T-helper 1 cell (primary cell): ENCODE measurements around the gene SFMBT2.
"Not testable (repeated sequence)": the region's sequence is repeated elsewhere in the genome, so short reads cannot be mapped to it uniquely, and the experiment has no call there.

Source experiments
- DNase-seq, 5 donors: peaks; one replicate each; pipeline ENCODE4 v3.0.0-alpha.2; 2012 to 2020

SFMBT2 gene

GRCh38 chr10:7400068-7400715 is 10.6 kb downstream of the SFMBT2 start:
- no peak for DNase-seq

DNA sequence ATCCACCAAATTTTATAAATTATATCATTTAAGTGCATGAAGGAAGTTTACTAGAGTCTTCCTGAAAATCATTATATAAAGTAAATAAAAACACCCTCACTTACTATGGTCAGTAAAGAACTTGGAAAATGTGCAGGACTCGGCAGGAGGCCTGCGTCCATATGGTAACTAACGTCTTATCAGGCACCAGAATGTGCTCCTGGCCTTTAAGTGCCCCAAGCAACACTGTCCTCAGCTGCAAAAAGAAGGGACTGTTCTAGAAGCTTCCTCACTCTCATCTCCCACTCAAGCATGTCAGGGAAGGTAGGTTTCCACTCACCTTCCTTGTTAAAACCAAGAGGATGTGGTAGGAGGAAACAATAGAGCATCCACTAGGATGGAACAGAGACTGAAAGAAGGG is 11.3 kb downstream of the SFMBT2 start:
- no peak for DNase-seq

DNA sequence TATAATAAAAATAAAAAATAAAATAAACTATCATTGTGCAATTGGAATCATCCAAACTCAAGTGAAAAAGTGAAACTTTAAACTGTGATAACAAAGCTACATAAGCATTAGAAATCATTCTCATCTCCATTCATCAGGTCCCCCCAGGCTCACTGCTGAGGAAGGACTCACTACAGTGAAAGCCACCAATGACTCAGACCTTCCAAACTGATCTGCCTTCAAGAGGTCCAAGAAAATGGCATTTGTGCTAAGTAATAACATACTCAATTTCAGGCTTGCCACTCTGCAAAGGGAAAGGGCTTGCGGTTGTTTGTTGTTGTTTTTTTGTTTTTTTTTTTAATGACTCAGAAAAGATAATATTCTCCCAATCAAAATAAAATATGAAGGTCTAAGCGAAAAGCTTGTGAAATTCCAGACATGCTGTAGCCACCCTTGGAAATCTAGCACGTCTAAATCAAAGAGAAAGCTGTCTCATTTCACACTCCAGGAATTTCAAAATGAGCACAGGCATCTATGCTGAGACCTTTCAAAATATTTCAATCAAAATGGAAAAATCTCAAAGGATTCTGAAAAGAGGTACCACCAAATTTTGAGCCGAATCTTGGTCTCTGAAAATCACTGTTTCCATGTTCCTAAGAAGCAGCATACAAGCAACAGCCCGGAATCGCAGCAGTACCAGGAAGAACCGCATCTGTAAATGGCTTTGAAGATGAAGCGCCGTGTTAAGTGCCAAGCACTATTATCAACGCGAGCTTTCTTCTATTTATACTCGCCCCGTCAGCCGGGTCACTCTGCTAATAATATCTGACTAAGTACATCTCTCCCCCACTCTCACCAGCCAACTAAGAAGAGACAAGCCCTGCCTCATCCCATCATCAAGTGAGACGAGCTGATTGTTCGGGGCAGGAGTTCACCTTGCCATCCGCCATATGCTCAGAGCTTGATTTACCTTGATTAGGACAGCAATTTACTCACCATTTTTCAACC is 13.5 kb downstream of the SFMBT2 start:
- peak in 1 of 5 donors; percentile 17 for DNase-seq

DNA sequence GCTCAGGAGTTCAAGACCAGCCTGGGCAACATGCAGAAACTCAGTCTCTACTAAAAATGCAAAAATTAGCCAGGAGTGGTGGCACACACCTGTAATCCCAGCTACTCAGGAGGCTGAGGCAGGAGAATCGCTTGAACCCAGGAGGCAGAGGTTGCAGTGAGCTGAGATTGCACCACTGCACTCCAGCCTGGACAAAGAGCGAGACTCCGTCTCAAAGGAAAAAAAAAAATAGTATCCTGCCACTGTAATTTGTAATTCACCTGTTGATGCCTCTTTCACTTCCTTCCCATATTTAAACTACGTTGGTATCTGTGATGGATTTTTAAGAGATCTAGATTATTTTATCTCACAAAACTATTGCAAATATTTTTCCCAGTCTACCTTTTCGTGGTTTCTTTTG is 18.5 kb downstream of the SFMBT2 start:
- DNase-seq = not testable (repeated sequence)

DNA sequence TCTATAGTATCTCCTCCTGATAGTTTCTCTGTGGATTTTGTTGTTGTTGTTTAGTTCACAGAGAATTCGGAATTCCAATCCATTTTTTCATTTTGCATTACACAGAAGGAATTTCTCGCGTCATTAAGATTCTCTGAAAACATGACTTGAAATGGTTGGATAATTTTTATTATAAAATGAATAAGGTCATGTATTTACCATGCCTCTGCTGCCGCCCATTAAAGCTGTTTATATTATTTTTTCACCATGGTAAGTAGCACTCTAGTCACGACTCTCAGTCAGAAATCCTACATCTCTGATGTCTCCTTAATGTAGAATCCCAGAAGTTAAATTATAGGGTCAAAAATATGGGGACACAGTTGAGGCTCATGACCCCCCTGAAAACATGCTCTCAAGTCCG is 19.1 kb downstream of the SFMBT2 start:
- DNase-seq = no peak

DNA sequence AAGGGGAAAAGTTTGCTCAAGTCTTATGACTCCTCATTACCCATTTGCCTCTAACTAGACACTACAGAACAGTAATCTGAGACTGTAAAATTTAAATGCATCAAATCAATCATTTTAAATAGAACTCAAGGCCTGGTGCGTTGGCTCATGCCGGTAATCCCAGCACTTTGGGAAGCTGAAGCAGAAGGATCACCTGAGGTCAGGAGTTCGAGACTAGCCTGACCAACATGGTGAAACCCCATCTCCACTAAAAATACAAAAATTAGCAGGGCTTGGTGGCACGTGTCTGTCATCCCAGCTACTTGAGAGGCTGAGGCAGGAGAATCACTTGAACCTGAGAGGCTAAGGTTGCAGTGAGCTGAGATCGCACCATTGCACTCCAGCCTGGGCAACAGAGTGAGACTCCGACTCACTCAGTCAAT is 20.1 kb downstream of the SFMBT2 start:
- not testable (repeated sequence) for DNase-seq

- no peak for DNase-seq
These were observed 21.0 kb downstream of the SFMBT2 start for GRCh38 chr10:7389844-7390243.

DNA sequence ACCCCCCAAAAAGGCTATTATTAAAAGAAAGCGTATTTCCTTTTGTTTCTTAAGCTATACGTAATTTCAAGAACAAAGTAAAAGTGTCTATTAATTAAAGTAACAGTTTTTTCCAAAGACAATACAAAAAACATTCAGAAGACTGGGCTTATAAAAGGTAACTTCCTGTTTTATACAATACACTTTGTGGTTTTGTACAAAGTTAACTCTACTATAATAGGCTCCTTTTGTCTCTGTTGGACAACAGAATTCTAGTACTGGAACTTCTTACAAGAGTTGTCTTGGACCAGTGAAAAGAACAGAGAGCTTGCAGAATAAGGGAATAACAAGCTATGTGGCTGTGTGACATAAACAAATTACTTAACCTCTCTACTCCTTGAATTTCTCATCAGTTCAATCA is 21.5 kb downstream of the SFMBT2 start:
- no peak for DNase-seq

GRCh38 chr10:7388602-7389001 is 22.2 kb downstream of the SFMBT2 start:
- peak in 1 of 5 donors; percentile 61 for DNase-seq

DNA sequence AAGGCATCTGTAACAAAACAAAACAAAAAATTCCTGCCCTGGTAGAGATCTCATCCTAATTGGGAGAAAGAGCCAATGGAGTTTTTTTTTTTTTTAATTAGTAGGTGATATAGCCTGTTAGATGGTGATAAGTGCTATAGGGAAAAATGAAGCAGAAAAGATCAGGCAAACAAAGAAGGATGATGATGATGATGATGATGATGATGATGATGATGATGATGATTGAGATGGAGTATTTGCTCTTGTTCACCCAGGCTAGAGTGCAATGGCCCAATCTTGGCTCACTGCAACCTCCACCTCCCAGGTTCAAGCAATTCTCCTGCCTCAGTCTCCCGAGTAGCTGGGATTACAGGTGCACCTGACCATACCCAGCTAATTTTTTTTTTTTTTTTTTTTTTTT is 22.7 kb downstream of the SFMBT2 start:
- not testable (repeated sequence) for DNase-seq

DNA sequence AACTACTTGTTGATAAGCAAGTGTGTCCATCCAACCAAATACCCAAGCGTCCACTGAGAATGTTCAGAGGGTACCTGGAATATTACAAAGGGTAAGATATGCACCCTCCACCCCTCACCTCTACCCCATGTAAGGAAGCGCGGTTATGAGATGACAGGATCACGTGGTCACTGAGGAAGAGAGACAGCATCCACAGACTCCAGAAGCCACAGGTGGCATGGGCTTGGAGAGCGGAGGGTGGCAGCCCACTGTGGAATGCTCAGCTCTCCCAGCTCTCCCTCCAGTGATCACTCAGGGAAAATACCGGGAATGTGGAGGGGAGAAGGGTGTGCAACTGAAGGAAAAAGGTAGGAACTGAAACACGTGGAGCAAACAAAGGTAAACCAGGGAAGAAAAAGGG is 25.7 kb downstream of the SFMBT2 start:
- no peak for DNase-seq

- DNase-seq = peak in 1 of 5 donors; percentile 16
These were observed 27.4 kb downstream of the SFMBT2 start for GRCh38 chr10:7383442-7383841.

DNA sequence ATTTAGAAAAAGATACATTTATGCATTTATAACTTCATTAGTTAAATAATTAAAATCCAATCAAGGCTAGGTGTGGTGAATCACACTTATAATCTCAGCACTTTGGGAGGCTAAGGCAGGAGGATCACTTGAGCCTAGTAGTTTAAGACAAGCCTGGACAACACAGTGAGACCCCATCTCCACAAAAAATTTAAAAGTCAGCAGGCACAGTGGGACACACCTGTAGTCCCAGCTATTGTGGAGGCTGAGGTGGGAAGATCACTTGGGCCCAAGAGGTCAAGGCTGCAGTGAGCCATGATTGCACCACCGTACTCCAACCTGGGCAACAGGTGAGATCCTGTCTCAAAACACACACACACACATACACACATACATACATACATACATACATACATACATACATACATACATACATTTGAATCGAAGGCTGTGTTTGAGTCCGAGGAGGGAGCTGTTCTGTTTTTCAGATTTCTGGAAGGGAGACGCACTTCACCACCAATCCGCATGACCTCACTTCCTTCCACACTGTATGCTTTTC is 30.1 kb downstream of the SFMBT2 start:
- no peak for DNase-seq

GRCh38 chr10:7378602-7379403 is 32.0 kb downstream of the SFMBT2 start:
- no peak for DNase-seq

DNA sequence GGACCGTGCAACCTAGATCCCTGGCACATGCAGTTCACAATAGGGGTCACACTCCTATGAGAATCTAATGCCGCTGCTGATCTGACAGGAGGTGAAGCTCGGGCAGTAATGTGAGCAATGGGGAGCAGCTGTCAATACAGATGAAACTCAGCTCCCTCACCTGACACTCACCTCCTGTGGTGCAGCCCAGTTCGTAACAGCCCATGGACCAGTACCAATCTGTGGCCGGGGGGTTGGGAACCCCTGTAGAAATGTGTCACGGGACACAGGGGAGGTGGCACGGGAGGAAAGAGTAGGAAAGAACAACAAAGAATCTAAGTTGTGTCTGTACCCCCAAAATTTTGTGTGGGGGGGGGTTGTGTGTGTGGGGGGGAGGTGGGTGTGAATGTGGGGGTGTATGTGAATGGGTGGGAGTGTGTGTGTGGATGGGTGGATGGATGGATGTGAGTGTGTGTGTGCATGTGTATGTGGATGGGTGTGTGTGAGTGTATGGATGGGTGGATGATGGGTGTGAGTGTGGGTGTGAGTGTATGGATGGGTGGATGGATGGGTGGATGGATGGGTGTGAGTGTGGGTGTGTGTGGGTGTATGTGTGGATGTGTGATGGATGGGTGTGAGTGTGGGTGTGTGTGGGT is 33.1 kb downstream of the SFMBT2 start:
- DNase-seq = no peak

DNA sequence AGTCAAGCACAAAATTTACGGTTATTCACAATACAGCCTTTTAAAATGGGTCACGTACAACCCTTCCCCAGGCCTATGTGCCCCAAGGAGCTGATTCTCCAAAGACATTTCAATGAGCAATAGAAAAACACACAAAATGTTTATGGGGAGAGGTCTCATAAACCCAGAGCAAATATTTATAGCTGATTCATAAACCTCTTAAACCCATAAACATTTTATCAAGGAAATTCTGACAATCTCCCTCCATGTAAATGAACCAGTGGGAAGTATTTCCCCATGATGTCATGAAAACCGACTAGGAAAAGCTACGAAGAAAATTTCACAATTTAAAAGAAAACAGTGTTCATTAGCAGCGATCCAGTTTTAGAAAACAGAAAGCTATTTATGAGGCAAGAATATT is 36.0 kb downstream of the SFMBT2 start:
- DNase-seq = no peak

- no peak for DNase-seq
These were observed 37.8 kb downstream of the SFMBT2 start for GRCh38 chr10:7373039-7373438.

DNA sequence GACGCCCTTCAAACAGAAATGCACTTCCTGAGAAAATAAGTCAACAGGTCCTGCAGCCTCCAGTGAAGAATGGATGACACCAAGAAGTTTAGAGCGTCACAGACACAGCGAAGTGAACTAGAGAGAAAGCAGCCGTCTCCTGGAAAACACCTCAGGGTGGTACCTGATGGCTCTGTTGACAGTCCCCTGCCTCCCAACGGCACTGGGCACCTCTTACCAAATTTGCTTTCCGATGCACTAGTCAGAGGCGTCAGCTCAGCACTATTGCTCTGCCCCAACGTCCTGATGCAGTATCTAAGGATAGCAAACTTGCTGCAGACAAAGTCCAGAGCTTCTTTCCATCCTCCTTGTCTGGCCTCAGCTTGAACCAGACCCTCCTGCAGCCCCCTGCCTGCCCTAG is 38.3 kb downstream of the SFMBT2 start:
- no peak for DNase-seq

DNA sequence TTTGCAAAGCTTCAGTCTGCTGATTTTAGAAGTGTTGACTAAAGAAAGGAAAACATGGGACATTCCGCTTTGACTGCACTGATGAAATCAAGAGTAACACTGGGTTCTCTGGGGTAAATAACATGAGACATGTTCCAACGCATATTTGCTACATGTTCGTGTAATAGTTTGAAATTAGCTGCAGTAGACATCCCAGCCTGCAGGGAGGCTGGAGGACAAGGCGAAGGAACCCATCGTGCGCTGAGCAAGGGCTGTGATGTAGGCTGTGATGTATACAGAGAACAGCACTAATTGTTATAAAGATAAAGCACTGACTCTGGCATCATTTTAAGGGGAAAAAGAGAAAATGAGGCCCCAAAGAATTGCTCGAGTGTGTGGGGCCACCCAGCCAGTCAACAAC is 40.3 kb downstream of the SFMBT2 start:
- DNase-seq = no peak

DNA sequence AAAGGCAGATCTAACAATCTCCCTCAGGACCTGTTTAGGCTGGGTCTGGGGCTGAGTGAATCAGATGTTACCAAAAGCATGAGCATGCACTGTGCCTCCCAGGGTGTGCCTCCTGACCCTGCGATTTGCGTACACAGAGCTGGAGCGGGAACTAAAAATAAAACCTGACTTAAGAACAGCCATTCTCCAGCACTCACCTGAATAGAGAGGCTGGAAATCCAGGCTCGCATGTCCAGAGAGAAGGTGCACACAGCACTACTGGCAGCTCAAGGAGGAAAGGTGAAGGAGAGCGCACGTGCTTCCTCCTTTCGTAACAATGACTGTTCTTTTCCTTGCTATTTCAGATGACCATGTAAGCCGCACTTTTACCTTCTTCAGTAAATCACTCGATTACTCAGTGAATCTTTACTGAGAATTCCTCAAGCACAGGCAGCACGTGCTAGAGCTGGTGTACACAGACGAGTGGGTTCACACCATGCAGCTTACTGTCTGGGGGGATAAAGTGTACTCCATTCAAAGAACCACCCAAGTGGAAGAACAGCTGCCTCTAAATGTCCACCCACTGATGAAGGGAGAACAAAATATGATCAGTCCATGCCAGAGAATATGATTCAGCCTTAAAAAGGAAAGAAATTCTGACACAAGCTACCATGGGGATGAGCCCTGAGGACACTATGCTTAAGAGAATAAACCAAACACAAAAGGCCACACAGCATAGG is 45.6 kb downstream of the SFMBT2 start:
- no peak for DNase-seq

DNA sequence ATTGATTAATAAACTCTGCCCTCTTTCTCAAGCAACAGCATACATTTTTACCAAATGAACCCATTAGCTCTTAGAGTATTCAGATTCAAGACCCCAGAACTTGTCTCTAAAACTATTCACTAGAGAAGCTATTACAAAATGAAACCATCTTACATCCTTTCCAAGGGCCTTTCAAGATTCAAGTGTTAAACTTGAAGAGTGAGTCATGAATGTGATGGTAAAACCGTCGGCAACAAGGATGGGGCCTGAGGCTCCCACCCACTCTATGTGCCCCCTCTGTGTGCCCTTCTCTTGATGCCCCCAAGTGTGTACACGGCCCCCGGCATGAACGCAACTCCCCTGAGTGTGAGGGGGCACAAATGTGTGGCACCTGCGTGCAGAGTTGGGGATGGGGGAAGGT is 46.4 kb downstream of the SFMBT2 start:
- no peak for DNase-seq

- DNase-seq = no peak
These were observed 47.1 kb downstream of the SFMBT2 start for GRCh38 chr10:7363700-7364099.
